Neural progenitor cell (in vitro differentiated cells): ENCODE data around the gene ZNF784. TPM values are rescaled to one million over a fixed set of nuclear protein-coding genes. Genes with fewer than 3 reads are reported as not detected.
A peak's percentile ranks its signal among the peaks of the same experiment; 100 is the strongest.

Source experiments
- DNase-seq: peaks from one replicate; pipeline ENCODE4 v3.0.0-alpha.2; 2016; ENCODE audit warnings: low spot score
- H2AFZ ChIP-seq: fragments of 200-600 bp; sonication (generic); replicated peaks from 2 replicates; pipeline ENCODE4 v1.6.1; 2016; ENCODE audit warnings: antibody characterized with exemption
- H3F3A ChIP-seq: fragments of 200-600 bp; sonication (generic); 2 replicates; pipeline ENCODE4 v1.6.1; 2016; ENCODE audit warnings: antibody characterized with exemption, low read depth
- H3K27ac ChIP-seq: fragments of 200-600 bp; sonication (generic); 2 replicates; pipeline ENCODE4 v1.5.1; 2016; ENCODE audit warnings: mild to moderate bottlenecking
- H3K27me3 ChIP-seq: fragments of 200-600 bp; sonication (generic); 2 replicates; pipeline ENCODE4 v1.6.1; 2016; ENCODE audit warnings: mild to moderate bottlenecking, moderate library complexity
- H3K36me3 ChIP-seq: fragments of 200-600 bp; sonication (generic); 2 replicates; pipeline ENCODE4 v1.5.1; 2016
- H3K4me1 ChIP-seq: fragments of 200-600 bp; sonication (generic); 2 replicates; pipeline ENCODE4 v1.6.1; 2016; ENCODE audit warnings: mixed run types
- H3K4me2 ChIP-seq: fragments of 200-600 bp; sonication (generic); 2 replicates; pipeline ENCODE4 v1.6.1; 2016
- H3K4me3 ChIP-seq: fragments of 200-600 bp; sonication (generic); 2 replicates; pipeline ENCODE4 v1.5.1; 2016
- H3K79me2 ChIP-seq: fragments of 200-600 bp; sonication (generic); 2 replicates; pipeline ENCODE4 v1.6.1; 2016; ENCODE audit warnings: low read depth
- H3K9ac ChIP-seq: fragments of 200-600 bp; sonication (generic); 2 replicates; pipeline ENCODE4 v1.6.1; 2016
- H3K9me3 ChIP-seq: fragments of 200-600 bp; sonication (generic); 2 replicates; pipeline ENCODE4 v1.5.1; 2016; ENCODE audit warnings: low read depth
- H4K20me1 ChIP-seq: fragments of 200-600 bp; sonication (generic); 2 replicates; pipeline ENCODE4 v1.6.1; 2016; ENCODE audit warnings: low read depth
- H3K27ac Mint-ChIP-seq: 3 replicates; pipeline ENCODE4 v1.8.0; 2021; ENCODE audit warnings: mixed read lengths
- H3K27me3 Mint-ChIP-seq: 2 replicates; pipeline ENCODE4 v1.8.0; 2022; ENCODE audit warnings: low read depth, mild to moderate bottlenecking, inconsistent platforms, moderate library complexity, mixed read lengths; ENCODE audit not compliant: insufficient read depth
- H3K36me3 Mint-ChIP-seq: 3 replicates; pipeline ENCODE4 v1.8.0; 2021; ENCODE audit warnings: mixed read lengths
- H3K4me1 Mint-ChIP-seq: 3 replicates; pipeline ENCODE4 v1.8.0; 2021; ENCODE audit warnings: mixed read lengths
- H3K4me3 Mint-ChIP-seq: 3 replicates; pipeline ENCODE4 v1.8.0; 2021; ENCODE audit warnings: mild to moderate bottlenecking, moderate library complexity, mixed read lengths
- H3K9me3 Mint-ChIP-seq: 3 replicates; pipeline ENCODE4 v1.8.0; 2020; ENCODE audit warnings: mixed read lengths
- EZH2 ChIP-seq: fragments of 200-600 bp; sonication (generic); IDR thresholded peaks from 2 replicates; pipeline ENCODE4 v1.6.1; 2017; ENCODE audit warnings: antibody characterized with exemption, mild to moderate bottlenecking, moderate library complexity
- EZH2phosphoT487 ChIP-seq: fragments of 200-600 bp; sonication (generic); IDR thresholded peaks from 2 replicates; pipeline ENCODE4 v1.6.1; 2017; ENCODE audit warnings: antibody characterized with exemption
- total RNA-seq: library from RNA; depleted of rRNA; stranded (reverse); fragments of >200 nt; gene quantifications from 2 replicates; pipeline ENCODE4 v1.2.3, GENCODE V29; 2015; ENCODE audit warnings: low replicate concordance
- TF ChIP-seq, protein P1 (sequence below): fragments of 200-600 bp; sonication (generic); IDR thresholded peaks from 2 replicates; pipeline ENCODE4 v1.5.1; 2017; ENCODE audit warnings: antibody characterized with exemption, mild to moderate bottlenecking

The ZNF784 gene
- total RNA-seq, 1 donor from 2014 or later = 3.9 TPM

GRCh38 chr19:55654868-55655647 lies 30.7 kb upstream of the ZNF784 start, which contains the start of gene U2AF2:
TSS of gene U2AF2 (plus strand) at chr19:55655035. CDS start at chr19:55655105, 70 bp downstream.
- Histone ChIP-seq H3K4me3 (peak within 1 kb of the TSS; percentile 88), H2AFZ (peak within 1 kb of the TSS; percentile 93), H3K4me2 (peak within 1 kb of the TSS; percentile 94), H3K4me1 (peaks cover 18% of the 10 kb centered on the region), H3K9me3 (no peaks in the 10 kb centered on the region), H4K20me1 (peaks cover 45% of the 10 kb centered on the region), H3K27ac (peak within 1 kb of the TSS; percentile 98), H3K9ac (peak within 1 kb of the TSS; percentile 95), H3F3A (peaks cover 12% of the 10 kb centered on the region), H3K27me3 (no peaks in the 10 kb centered on the region), H3K36me3 (no peaks in the 10 kb centered on the region), H3K79me2 (peaks cover 52% of the 10 kb centered on the region)
- no peak for TF ChIP-seq EZH2
- TF ChIP-seq, protein P1, sequence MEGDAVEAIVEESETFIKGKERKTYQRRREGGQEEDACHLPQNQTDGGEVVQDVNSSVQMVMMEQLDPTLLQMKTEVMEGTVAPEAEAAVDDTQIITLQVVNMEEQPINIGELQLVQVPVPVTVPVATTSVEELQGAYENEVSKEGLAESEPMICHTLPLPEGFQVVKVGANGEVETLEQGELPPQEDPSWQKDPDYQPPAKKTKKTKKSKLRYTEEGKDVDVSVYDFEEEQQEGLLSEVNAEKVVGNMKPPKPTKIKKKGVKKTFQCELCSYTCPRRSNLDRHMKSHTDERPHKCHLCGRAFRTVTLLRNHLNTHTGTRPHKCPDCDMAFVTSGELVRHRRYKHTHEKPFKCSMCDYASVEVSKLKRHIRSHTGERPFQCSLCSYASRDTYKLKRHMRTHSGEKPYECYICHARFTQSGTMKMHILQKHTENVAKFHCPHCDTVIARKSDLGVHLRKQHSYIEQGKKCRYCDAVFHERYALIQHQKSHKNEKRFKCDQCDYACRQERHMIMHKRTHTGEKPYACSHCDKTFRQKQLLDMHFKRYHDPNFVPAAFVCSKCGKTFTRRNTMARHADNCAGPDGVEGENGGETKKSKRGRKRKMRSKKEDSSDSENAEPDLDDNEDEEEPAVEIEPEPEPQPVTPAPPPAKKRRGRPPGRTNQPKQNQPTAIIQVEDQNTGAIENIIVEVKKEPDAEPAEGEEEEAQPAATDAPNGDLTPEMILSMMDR = no peak
- no peak for TF ChIP-seq EZH2phosphoT487
- H3K9me3 Mint-ChIP-seq = no peaks in the 10 kb centered on the region
- DNase-seq = peak; percentile 96
- peak within 1 kb of the TSS; percentile 99 for H3K27ac Mint-ChIP-seq
- peaks cover 33% of the 10 kb centered on the region for H3K4me1 Mint-ChIP-seq
- H3K4me3 Mint-ChIP-seq = peak within 1 kb of the TSS; percentile 96
- H3K36me3 Mint-ChIP-seq = peaks cover 9% of the 10 kb centered on the region
- H3K27me3 Mint-ChIP-seq = peaks cover 7% of the 10 kb centered on the region

GRCh38 chr19:55654323-55654867 lies 30.0 kb upstream of the ZNF784 start:
- Histone ChIP-seq H3K9me3 (no peaks in the 10 kb centered on the region), H4K20me1 (peaks cover 38% of the 10 kb centered on the region), H3K4me2 (peak overlapping the region; percentile 86), H3F3A (peaks cover 12% of the 10 kb centered on the region), H3K36me3 (no peaks in the 10 kb centered on the region), H3K79me2 (peaks cover 45% of the 10 kb centered on the region), H3K27me3 (no peaks in the 10 kb centered on the region), H3K4me3 (peak overlapping the region; percentile 88), H3K27ac (peak overlapping the region; percentile 91), H2AFZ (peak overlapping the region; percentile 93), H3K9ac (peak overlapping the region; percentile 95), H3K4me1 (peaks cover 18% of the 10 kb centered on the region)
- Mint-ChIP-seq H3K27ac (peak overlapping the region; percentile 99), H3K36me3 (peaks cover 10% of the 10 kb centered on the region), H3K4me1 (peaks cover 32% of the 10 kb centered on the region), H3K4me3 (peak overlapping the region; percentile 95), H3K9me3 (no peaks in the 10 kb centered on the region), H3K27me3 (peaks cover 7% of the 10 kb centered on the region)
- DNase-seq = peak; percentile 100
- no peak for TF ChIP-seq EZH2
- TF ChIP-seq, protein P1 = no peak
- TF ChIP-seq EZH2phosphoT487 = no peak

- peak; percentile 99 for DNase-seq
- Histone ChIP-seq H3K36me3 (no peaks in the 10 kb centered on the region), H3K9me3 (no peaks in the 10 kb centered on the region), H3K4me3 (peak overlapping the region; percentile 88), H4K20me1 (peaks cover 32% of the 10 kb centered on the region), H3K9ac (peak overlapping the region; percentile 64), H3K27me3 (no peaks in the 10 kb centered on the region), H3K4me1 (peaks cover 18% of the 10 kb centered on the region), H3K79me2 (peaks cover 42% of the 10 kb centered on the region), H3K4me2 (peak overlapping the region; percentile 86), H3F3A (peaks cover 12% of the 10 kb centered on the region), H2AFZ (no peak overlapping the region), H3K27ac (peak overlapping the region; percentile 91)
- peaks cover 9% of the 10 kb centered on the region for H3K36me3 Mint-ChIP-seq
- peaks cover 31% of the 10 kb centered on the region for H3K4me1 Mint-ChIP-seq
- TF ChIP-seq, protein P1 = peak; percentile 97
- TF ChIP-seq EZH2 = no peak
- TF ChIP-seq EZH2phosphoT487 = no peak
- H3K27ac Mint-ChIP-seq = peak overlapping the region; percentile 99
- peak overlapping the region; percentile 95 for H3K4me3 Mint-ChIP-seq
- H3K9me3 Mint-ChIP-seq = no peaks in the 10 kb centered on the region
- peaks cover 7% of the 10 kb centered on the region for H3K27me3 Mint-ChIP-seq
These were observed 29.4 kb upstream of the ZNF784 start for GRCh38 chr19:55653651-55654322.
